GM18508 (cell line): ENCODE data around the gene HBS1L.

Source experiments
- ATAC-seq: cut with Tn5 transposase; IDR thresholded peaks from one replicate; pipeline ENCODE4 v1.9.1; 2021; ENCODE audit warnings: moderate number of reproducible peaks; ENCODE audit not compliant: insufficient read depth, unreplicated experiment

Gene HBS1L

DNA sequence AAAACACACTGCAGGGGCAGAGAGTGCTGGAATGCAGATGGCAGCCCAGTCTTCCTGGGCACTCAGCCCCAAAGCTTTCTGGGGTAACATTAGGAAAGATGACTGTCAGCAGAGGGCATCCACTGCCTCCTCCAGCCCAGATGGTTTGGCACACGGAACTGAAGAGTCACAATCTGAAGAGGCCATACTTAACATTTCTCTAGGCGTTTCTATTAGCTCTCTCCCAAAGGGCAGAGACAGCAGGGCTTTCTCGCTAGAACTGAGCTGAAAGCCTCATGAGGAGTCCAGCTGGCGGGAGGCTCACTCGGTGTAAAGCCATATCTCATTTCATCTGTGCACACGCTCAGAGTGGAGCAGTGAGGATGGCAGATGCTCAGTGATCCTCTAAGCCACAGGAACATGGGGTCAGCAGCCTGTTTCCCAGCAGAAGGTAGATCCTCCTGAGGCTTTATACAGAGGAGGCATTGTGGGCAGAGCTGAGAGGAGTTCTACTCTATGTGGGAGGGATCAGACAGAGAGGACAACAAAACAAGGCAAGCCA is 132.8 kb downstream of the HBS1L start:
- no peak for ATAC-seq

DNA sequence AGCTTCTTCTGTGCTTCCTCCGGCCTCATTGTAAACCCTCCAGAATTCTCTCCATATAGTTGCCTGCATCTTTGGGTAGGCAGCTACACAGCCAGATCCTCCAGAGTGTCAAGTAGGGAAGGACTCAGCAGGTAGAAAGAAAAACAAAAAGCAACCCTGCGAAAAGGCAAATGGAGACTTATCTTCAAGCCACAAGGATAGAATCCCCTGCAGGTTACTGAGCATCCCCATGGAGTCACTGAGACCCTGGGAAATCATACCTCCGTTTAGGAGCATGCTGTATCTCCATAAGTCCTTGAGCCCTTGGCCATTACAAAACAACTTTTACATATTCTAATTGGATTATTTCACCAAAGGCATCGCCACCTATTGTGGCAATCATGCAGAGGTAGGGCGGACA is 133.3 kb downstream of the HBS1L start:
- ATAC-seq = no peak

DNA sequence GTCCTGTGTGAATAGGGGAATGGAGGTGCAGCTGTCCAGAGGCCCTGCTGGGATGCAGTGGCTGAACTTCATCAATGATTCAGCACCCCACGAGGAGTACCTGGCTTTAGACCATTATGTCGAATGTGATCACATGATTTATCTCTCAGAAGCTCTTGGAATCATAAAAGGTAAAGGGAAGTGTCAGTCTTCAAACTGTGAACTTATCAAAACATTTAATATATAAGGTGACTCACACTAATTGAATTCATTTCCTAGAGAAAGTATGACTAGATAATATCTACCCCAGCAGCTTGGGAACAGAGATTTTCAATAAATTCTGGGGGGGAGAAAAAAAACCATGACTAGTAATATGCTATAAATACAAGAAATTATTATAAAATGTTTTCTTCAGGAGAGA is 134.2 kb downstream of the HBS1L start:
- no peak for ATAC-seq

DNA sequence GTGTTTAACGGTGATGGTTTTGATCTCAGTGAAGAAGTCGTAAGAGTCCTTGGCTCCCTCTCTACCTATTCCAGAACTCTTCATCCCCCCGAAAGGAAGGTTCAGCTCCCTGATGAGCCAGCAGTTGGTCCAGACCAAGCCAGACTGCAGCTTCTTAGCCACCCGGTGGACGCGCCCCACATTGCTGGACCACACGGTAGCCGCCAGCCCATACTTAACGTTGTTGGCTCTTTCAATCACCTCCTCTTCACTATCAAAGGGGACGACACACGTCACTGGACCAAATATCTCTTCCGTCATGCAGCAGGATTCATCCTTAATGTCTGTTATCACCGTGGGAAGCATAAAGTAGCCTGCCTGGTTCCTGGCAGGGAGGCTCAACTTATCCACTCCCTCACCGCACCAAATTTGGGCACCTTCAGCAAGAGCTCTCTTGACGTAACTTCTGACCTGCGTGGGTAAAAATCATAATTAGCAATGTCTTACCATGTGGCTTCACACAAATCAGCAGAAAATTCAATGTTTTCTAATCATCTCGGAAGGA is 136.1 kb downstream of the HBS1L start:
- ATAC-seq = no peak

DNA sequence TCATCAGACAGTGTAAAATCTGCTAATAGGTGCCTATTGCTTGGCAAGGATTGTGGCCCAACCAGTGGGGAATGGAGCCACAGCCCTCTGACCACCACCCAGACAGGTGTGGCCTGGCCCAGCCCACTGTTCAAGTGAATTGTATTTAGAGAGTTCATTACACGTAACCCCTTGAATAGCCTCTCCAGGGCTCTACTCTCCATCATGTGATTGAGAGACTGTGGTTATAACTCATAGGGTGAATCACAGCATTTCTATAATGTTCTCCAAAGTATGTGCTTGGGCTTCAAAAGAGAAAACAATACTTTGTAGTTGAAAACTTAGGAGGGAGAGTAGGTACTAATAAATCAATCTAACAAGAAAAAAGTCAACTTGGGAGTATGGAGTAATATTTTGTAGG is 143.1 kb downstream of the HBS1L start:
- ATAC-seq = no peak

DNA sequence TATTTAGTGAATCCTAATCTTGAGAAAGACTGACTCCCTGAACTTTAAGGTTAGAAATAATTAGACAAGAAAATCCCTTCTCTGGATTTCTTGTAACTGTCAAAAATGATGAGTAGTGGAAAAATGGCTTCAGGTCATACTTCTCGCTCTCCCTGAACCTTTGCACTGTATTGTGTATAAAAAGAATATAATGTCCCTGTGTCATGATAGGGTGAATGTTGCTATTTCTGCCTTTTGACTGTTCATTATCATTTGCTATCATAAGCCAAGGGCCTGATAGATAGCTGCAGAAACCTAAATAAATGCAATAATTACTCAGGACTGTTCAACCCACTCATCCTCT is 144.1 kb downstream of the HBS1L start:
- no peak for ATAC-seq
